Cardiac muscle cell (in vitro differentiated cells and primary cell): ENCODE data around the gene DNAH8. TPM values are rescaled to one million over a fixed set of nuclear protein-coding genes. Genes with fewer than 3 reads are reported as not detected.

Source experiments
- DNase-seq, 2 donors: peaks; one replicate each; pipeline versions ENCODE4 v3.0.0 to v3.0.0-alpha.2; 2010 to 2017; ENCODE audit warnings: low read depth in 1 of 2, low spot score in 1 of 2
- H3K27ac ChIP-seq: fragments of 200-600 bp; sonication (generic); 2 replicates; pipeline ENCODE4 v1.5.1; 2016
- H3K27me3 ChIP-seq: fragments of 200-600 bp; sonication (generic); 2 replicates; pipeline ENCODE4 v1.6.0; 2016; ENCODE audit warnings: control low read depth
- H3K36me3 ChIP-seq: fragments of 200-600 bp; sonication (generic); 2 replicates; pipeline ENCODE4 v1.5.1; 2016; ENCODE audit warnings: control low read depth
- H3K4me1 ChIP-seq: fragments of 200-600 bp; sonication (generic); 2 replicates; pipeline ENCODE4 v1.8.1; 2017; ENCODE audit warnings: low read depth, mild to moderate bottlenecking, mixed run types
- H3K4me3 ChIP-seq: fragments of 200-600 bp; sonication (generic); 2 replicates; pipeline ENCODE4 v1.5.1; 2016; ENCODE audit warnings: mild to moderate bottlenecking
- H3K9me3 ChIP-seq: fragments of 200-600 bp; sonication (generic); 2 replicates; pipeline ENCODE4 v1.5.1; 2017; ENCODE audit warnings: low read depth, mild to moderate bottlenecking, control low read depth
- CTCF ChIP-seq: IDR thresholded peaks from 2 replicates; pipeline ENCODE4 v1.5.1; 2012; ENCODE audit warnings: low read depth, mild to moderate bottlenecking, low read length
- polyA plus RNA-seq: library from polyadenylated mRNA; unstranded; fragments of >200 nt; fragmentation: Nextera tagmentation; extraction: Ambion mirVana; gene quantifications from 2 replicates; pipeline ENCODE4 v1.2.1, GENCODE V29; 2016
- total RNA-seq: library from RNA; depleted of rRNA; stranded (reverse); fragments of >200 nt; gene quantifications from 2 replicates; pipeline ENCODE4 v1.2.3, GENCODE V29; 2016

The DNAH8 gene
- total and polyA plus RNA-seq, 2 experiments from 2014 or later: not detected

DNA sequence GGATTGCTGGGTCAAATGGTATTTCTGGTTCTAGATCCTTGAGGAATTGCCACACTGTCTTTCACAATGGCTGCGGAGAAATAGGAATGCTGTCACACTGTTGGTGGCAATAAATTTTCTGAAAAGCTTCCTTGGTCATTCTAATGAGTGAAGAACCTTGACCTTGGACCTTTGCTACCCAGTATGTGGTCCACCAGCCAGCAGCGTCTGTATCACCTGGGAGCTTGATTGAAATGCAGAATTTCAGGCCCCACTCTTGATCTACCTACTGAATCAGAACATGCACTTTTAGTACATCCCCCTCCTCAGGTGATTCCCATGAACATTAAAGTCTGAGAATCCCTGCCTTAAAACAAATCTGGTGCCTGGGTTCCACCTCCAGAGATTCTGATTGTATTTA lies 305.9 kb downstream of the DNAH8 start:
- Histone ChIP-seq H3K27me3 (peaks cover 5% of the 10 kb centered on the region), H3K4me3 (no peak overlapping the region), H3K4me1 (no peaks in the 10 kb centered on the region), H3K36me3 (no peaks in the 10 kb centered on the region), H3K27ac (no peak overlapping the region), H3K9me3 (no peaks in the 10 kb centered on the region)
- no peak for TF ChIP-seq CTCF
- no peak for DNase-seq

GRCh38 chr6:39021779-39022178 lies 306.7 kb downstream of the DNAH8 start:
- no peaks in the 10 kb centered on the region for H3K9me3 ChIP-seq
- peaks cover 5% of the 10 kb centered on the region for H3K27me3 ChIP-seq
- DNase-seq: no peak
- TF ChIP-seq CTCF: no peak
- H3K4me3 ChIP-seq: no peak overlapping the region
- H3K36me3 ChIP-seq: no peaks in the 10 kb centered on the region
- H3K27ac ChIP-seq: no peak overlapping the region
- H3K4me1 ChIP-seq: no peaks in the 10 kb centered on the region

GRCh38 chr6:39026175-39026574 lies 311.1 kb downstream of the DNAH8 start:
- no peak for TF ChIP-seq CTCF
- H3K4me3 ChIP-seq: no peak overlapping the region
- DNase-seq: no peak
- no peaks in the 10 kb centered on the region for H3K4me1 ChIP-seq
- H3K27ac ChIP-seq: no peak overlapping the region
- no peaks in the 10 kb centered on the region for H3K27me3 ChIP-seq
- no peaks in the 10 kb centered on the region for H3K9me3 ChIP-seq
- H3K36me3 ChIP-seq: no peaks in the 10 kb centered on the region

- DNase-seq: peak; percentile 14 to 55
- Histone ChIP-seq H3K27me3 (peaks cover 24% of the 10 kb centered on the region), H3K27ac (no peak overlapping the region), H3K9me3 (no peaks in the 10 kb centered on the region), H3K4me3 (no peak overlapping the region), H3K36me3 (no peaks in the 10 kb centered on the region), H3K4me1 (no peaks in the 10 kb centered on the region)
- TF ChIP-seq CTCF: peak; percentile 71
These were observed 314.3 kb downstream of the DNAH8 start for GRCh38 chr6:39029156-39030011.

GRCh38 chr6:39035681-39036080 lies 320.6 kb downstream of the DNAH8 start:
- no peaks in the 10 kb centered on the region for H3K9me3 ChIP-seq
- H3K27ac ChIP-seq: no peak overlapping the region
- peaks cover 63% of the 10 kb centered on the region for H3K27me3 ChIP-seq
- no peak for DNase-seq
- no peak overlapping the region for H3K4me3 ChIP-seq
- TF ChIP-seq CTCF: no peak
- H3K4me1 ChIP-seq: no peaks in the 10 kb centered on the region
- H3K36me3 ChIP-seq: no peaks in the 10 kb centered on the region
